ENCODE measurements around the gene SPDYE2B. TPM values are rescaled to one million over a fixed set of nuclear protein-coding genes. Genes with fewer than 3 reads are reported as not detected.

Gene SPDYE2B, protein sequence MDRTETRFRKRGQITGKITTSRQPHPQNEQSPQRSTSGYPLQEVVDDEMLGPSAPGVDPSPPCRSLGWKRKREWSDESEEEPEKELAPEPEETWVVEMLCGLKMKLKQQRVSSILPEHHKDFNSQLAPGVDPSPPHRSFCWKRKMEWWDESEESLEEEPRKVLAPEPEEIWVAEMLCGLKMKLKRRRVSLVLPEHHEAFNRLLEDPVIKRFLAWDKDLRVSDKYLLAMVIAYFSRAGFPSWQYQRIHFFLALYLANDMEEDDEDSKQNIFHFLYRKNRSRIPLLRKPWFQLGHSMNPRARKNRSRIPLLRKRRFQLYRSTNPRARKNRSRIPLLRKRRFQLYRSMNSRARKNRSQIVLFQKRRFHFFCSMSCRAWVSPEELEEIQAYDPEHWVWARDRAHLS
- not detected in 2 replicates for total RNA-seq

GRCh38 chr7:102649924-102650323 is at the start of gene SPDYE2B:
SPDYE2B (plus strand) TSS chr7:102650319; CDS start chr7:102652349, 2,030 bp downstream.

DNA sequence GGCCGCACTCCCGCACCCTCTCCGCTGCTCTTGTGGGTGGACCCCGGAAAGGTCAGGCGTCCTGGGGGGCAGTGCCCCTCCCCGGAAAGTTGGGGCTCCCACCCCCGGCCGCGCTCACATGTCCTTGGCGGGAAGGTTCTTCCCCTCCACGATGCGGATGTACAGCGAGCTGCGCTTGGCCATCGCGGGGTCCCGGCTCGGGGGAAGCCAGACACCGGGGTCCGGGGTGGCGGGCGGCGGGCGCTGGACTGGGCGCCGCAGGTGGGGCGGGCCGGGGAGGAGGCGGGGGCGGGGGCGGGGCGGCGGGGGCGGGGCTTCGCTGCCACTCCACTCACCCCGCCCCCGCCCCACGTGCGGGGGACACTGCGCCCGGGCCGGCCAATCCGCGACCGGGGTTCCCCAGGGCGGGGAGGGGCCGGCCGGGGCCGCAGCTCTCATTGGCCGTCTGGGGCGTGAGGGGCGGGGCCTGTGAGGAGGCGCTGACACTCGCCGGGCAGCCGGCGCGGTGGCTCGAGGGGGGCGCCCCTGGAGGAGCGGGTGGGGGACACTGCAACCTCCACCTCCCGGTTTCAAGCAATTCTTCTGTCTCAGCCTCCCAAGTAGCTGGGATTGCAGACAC is 33.5 kb upstream of the SPDYE2B start, which contains the start of gene RASA4:
Gene RASA4 (minus strand): TSS at position 250 of the 619 bp plus-strand sequence. CDS start 67 bp downstream, at position 183.

GRCh38 chr7:102642691-102643090 is 7.4 kb upstream of the SPDYE2B start, which contains the start of gene UPK3BL1:
UPK3BL1 (minus strand) TSS chr7:102642791; CDS start chr7:102642741, 50 bp downstream.

DNA sequence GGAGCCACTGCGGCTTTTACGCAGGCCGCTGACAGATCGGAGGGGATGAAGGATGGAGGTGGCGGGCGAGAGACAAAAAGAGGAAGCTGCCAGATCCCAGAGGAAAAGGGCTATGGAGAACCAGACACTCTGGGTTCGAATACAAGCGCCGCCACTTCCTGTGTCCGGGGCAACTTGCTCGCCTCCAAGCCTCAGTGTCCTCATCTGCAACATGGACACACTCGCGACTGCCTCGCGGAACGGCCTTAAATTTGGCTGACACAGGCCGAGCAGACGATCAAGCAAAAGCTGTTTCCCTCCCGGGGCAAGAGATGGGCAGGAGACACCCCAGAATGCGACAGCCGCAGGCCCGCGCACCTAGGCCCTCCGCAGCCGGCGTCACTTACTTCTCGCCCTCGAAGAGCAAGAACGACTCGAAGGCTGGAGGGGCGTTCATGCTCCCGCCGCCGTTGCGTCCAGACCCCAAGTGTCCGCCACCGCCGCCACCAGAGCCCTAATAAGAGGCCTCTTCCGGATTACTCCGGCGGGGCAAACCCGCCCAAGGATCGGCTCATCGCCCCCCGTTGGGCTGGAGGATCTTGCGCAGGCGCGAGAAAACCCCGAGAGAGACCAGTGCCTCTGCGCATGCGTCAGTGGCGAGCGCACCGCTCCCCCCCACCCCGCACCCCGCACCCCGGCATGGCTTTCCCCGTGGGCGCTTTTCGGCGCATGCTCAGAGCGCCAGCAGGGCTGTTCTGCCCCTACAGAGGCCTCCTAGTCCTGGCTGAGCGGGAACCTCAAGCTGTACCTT is 21.2 kb downstream of the SPDYE2B start, which contains the start of gene POLR2J2:
Gene POLR2J2 (minus strand): TSS at position 498 of the 790 bp plus-strand sequence. CDS start 62 bp downstream, at position 436.

Other genes with a start within 250 kb of the SPDYE2B start
- gene ORAI2, start 216.7 kb upstream of the SPDYE2B start, total RNA-seq = 71.9 and 106 TPM in 2 replicates
- gene ALKBH4, start 185.5 kb upstream of the SPDYE2B start, total RNA-seq = 12.3 and 15.7 TPM in 2 replicates
- 21.1 and 26.9 TPM in 2 replicates for gene LRWD1, start 185.3 kb upstream of the SPDYE2B start, total RNA-seq
- gene POLR2J, start 171.4 kb upstream of the SPDYE2B start, total RNA-seq = 16.0 and 16.1 TPM in 2 replicates
- gene RASA4B, start 132.5 kb upstream of the SPDYE2B start, total RNA-seq = 0.59 and 2.5 TPM in 2 replicates
- 0.89 and 1.9 TPM in 2 replicates for gene UPK3BL2, start 106.6 kb upstream of the SPDYE2B start, total RNA-seq
- gene SPDYE2, start 99.1 kb upstream of the SPDYE2B start, total RNA-seq = not detected in 2 replicates
- 18.4 and 21.8 TPM in 2 replicates for gene POLR2J3, start 77.7 kb upstream of the SPDYE2B start, total RNA-seq
- gene RASA4, start 33.6 kb upstream of the SPDYE2B start, total RNA-seq = 2.1 and 3.4 TPM in 2 replicates
- gene UPK3BL1, start 7.5 kb upstream of the SPDYE2B start, total RNA-seq = 1.8 and 11.1 TPM in 2 replicates
- gene POLR2J2, start 21.3 kb downstream of the SPDYE2B start, total RNA-seq = 2.3 and 2.7 TPM in 2 replicates
- gene FAM185A, start 98.7 kb downstream of the SPDYE2B start, total RNA-seq = 8.6 and 10.1 TPM in 2 replicates